Measurements from ENCODE around the gene SH3PXD2B. TPM values are rescaled to one million over a fixed set of nuclear protein-coding genes. Genes with fewer than 3 reads are reported as not detected.
"Not testable (repeated sequence)": the region's sequence is repeated elsewhere in the genome, so short reads cannot be mapped to it uniquely, and the experiment has no call there.

Gene SH3PXD2B
- total RNA-seq, 1 donor from 2014 or later = 60.8 TPM

DNA sequence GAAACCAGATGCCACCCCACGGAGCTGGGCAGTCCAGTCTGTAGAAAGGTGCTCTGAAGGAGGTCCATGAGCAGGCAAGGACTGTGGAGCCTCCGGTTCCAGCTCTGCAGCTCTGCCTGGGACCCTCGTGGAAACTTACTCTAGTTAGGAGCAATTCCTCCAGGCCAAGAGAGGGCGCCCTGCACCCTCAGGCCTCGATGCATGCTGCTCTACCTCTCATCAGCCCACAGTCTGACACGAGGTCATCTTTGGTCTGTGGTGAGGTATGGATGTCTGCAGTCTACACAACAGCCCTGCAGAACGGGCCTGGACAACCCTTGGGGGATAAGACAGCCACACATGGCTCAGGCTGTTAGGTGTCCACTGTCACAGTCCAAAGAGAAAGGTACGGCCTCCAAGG is 120.1 kb downstream of the SH3PXD2B start:
- Histone ChIP-seq H3K4me1 (no peaks in the 10 kb centered on the region), H3K4me3 (no peak overlapping the region), H3K36me3 (peaks cover 0 to 37% of the 10 kb centered on the region in 2 donors), H3K9me3 (no peaks in the 10 kb centered on the region), H3K27me3 (no peaks in the 10 kb centered on the region), H3K27ac (no peak overlapping the region)
- TF ChIP-seq, protein P1, sequence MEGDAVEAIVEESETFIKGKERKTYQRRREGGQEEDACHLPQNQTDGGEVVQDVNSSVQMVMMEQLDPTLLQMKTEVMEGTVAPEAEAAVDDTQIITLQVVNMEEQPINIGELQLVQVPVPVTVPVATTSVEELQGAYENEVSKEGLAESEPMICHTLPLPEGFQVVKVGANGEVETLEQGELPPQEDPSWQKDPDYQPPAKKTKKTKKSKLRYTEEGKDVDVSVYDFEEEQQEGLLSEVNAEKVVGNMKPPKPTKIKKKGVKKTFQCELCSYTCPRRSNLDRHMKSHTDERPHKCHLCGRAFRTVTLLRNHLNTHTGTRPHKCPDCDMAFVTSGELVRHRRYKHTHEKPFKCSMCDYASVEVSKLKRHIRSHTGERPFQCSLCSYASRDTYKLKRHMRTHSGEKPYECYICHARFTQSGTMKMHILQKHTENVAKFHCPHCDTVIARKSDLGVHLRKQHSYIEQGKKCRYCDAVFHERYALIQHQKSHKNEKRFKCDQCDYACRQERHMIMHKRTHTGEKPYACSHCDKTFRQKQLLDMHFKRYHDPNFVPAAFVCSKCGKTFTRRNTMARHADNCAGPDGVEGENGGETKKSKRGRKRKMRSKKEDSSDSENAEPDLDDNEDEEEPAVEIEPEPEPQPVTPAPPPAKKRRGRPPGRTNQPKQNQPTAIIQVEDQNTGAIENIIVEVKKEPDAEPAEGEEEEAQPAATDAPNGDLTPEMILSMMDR (IDR thresholded peaks at IDR 0.05) = no peak
- intact Hi-C loops (cut with DNase I) = no loop called here
- no peak for DNase-seq (ENCODE audit: low spot score in 2 of 2)

DNA sequence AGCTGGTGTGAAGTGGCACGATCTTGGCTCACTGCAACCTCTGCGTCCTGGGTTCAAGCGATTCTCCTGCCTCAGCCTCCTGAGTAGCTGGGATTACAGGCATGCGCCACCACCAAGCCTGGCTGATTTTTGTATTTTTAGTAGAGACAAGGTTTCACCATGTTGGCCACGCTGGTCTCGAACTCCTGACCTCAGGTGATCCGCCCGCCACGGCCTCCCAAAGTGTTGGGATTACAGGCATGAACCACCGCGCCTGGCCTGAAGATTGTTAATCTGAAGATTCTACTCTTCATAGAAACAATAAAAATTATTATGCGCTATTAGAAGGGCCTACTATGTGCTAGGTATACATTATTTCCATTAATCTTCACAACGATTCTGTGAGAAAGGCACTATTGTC is 127.4 kb downstream of the SH3PXD2B start:
- H3K4me3 ChIP-seq; H3K4me1 ChIP-seq; intact Hi-C loops (cut with DNase I); H3K36me3 ChIP-seq; H3K27ac ChIP-seq; H3K27me3 ChIP-seq; DNase-seq (ENCODE audit: low spot score in 2 of 2); H3K9me3 ChIP-seq: not testable (repeated sequence)

DNA sequence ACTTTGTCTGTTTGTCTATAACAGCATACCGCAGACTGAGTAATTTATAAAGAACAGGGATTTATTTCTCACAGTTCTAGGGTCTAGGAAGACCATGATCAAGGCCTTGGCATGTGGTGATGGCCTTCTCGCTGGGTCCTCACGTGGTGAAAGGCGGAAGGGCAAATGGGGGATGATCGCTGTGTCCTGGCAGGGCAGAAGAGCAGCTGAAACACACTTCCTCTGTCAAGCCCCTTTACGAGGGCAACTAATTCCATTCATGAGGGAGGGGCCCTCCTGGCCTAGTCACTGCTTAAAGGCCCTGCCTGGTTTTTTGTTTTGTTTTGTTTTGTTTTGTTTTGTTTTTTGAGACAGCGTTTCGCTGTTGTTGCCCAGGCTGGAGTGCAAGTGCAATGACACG is 128.9 kb downstream of the SH3PXD2B start:
- Histone ChIP-seq H3K27me3 (no peaks in the 10 kb centered on the region), H3K27ac (no peak overlapping the region), H3K36me3 (no peaks in the 10 kb centered on the region), H3K9me3 (no peaks in the 10 kb centered on the region), H3K4me1 (peaks cover 0 to 4% of the 10 kb centered on the region in 2 donors), H3K4me3 (no peak overlapping the region)
- intact Hi-C loops (cut with DNase I) = no loop called here
- DNase-seq (ENCODE audit: low spot score in 2 of 2) = peak in 1 of 2 donors; percentile 18
- TF ChIP-seq, protein P1 (IDR thresholded peaks at IDR 0.05) = no peak

DNA sequence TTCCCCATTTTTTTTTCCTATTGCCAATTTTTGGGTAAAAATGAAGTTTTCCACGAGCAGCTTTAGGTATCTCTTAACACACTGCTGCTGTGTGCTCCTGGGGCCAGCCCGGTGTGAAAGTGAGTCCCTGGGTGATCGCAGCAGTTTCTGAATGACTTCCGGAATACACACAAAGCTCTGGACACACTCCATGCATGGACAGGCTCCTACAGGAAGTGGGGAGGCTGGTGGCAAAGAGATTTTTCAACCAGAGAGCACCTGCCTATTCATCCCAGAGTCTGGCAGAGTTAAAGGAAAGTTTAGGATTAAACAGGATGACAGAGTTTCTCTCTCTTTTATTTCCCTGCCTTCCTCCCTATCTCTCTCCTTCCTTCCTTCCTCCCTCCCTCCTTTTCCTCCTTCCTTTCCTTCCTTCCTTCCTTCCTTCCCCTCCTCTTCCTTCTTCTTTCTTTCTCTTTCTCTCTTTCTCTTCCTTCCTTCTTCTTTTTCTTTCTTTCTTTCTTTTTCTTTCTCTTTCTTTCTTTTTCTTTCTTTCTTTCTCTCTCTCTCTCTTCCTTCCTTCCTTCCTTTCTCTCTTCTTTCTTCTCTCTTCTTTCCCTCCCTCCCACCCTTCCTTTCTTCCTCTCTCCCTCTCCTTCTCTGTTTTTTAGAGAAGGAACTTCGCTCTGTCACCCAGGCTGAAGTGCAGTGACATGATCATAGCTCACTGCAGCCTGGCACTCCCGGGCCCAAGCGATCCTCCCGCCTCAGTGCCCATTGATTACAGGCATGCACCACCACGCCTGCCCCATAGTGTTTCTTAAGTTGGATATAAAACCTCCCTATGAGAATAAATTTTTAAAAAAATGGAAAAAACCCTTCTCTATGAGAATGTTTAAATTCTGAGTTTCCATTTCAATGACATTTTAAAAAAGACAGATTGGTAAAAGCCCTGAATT is 132.0 kb downstream of the SH3PXD2B start:
- Histone ChIP-seq H3K27me3 (no peaks in the 10 kb centered on the region), H3K36me3 (no peaks in the 10 kb centered on the region), H3K9me3 (no peaks in the 10 kb centered on the region), H3K4me3 (no peak overlapping the region), H3K4me1 (peaks cover 6 to 13% of the 10 kb centered on the region in 2 donors), H3K27ac (no peak overlapping the region)
- DNase-seq (ENCODE audit: low spot score in 2 of 2) = peak in 1 of 2 donors; percentile 31
- TF ChIP-seq, protein P1 (IDR thresholded peaks at IDR 0.05) = no peak
- intact Hi-C loops (cut with DNase I) = loop anchor here (5.0 kb wide), 1 partner anchor 40 kb away; the partner anchor contains the start of gene UBTD2

DNA sequence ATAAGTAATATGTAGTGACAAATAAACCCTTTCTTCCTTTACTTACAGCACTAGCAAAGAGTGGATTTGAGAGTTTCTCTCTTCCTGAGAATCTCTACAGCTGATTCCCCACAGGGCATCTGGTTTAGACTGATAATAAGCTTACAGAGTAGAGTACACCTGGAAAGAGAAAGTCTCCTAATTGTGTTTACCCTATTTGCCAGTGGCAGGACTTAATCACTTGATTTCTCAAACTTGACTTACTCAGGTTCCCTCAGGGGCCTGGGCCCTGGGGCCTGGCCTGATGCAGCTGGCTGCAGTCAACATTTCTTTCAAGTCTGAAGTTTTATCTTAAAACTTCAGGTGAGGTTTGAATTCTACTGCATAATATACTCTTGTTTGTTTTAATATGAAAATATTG is 132.7 kb downstream of the SH3PXD2B start:
- TF ChIP-seq, protein P1 (IDR thresholded peaks at IDR 0.05) = no peak
- no peak overlapping the region for H3K27ac ChIP-seq
- H3K36me3 ChIP-seq = no peaks in the 10 kb centered on the region
- intact Hi-C loops (cut with DNase I) = loop anchor here (5.0 kb wide), 1 partner anchor 39 kb away; the partner anchor contains the start of gene UBTD2
- H3K9me3 ChIP-seq = no peaks in the 10 kb centered on the region
- DNase-seq (ENCODE audit: low spot score in 2 of 2) = peak in 1 of 2 donors; percentile 4
- peaks cover 6 to 13% of the 10 kb centered on the region in 2 donors for H3K4me1 ChIP-seq
- no peak overlapping the region for H3K4me3 ChIP-seq
- no peaks in the 10 kb centered on the region for H3K27me3 ChIP-seq
